Measurements from ENCODE around the gene ABHD3.

ABHD3 gene

GRCh38 chr18:21704603-21705364 is at the start of gene ABHD3:
Gene ABHD3, minus strand, starts transcription at chr18:21704774. Its CDS starts 109 bp downstream, at chr18:21704665.
- no peak within 1 kb of the TSS for H3K27ac Mint-ChIP-seq
- H3K9me3 Mint-ChIP-seq: peaks cover 21% of the 10 kb centered on the region
- peak within 1 kb of the TSS; percentile 89 for H3K4me3 Mint-ChIP-seq
- H3K27me3 Mint-ChIP-seq (ENCODE audit: low read depth, poor library complexity): peaks cover 6% of the 10 kb centered on the region
- peak; percentile 91 for DNase-seq
- H3K4me1 Mint-ChIP-seq: peaks cover 17% of the 10 kb centered on the region
- H3K36me3 Mint-ChIP-seq (ENCODE audit: low read depth): peaks cover 15% of the 10 kb centered on the region
- peak; percentile 32 for TF ChIP-seq CTCF (IDR thresholded peaks at IDR 0.05)

- DNase-seq: no peak
- TF ChIP-seq CTCF (IDR thresholded peaks at IDR 0.05): no peak
- H3K27me3 Mint-ChIP-seq (ENCODE audit: low read depth, poor library complexity): peaks cover 2% of the 10 kb centered on the region
- peaks cover 37% of the 10 kb centered on the region for H3K36me3 Mint-ChIP-seq (ENCODE audit: low read depth)
- no peak overlapping the region for H3K4me3 Mint-ChIP-seq
- H3K27ac Mint-ChIP-seq: peak overlapping the region; percentile 41
- H3K4me1 Mint-ChIP-seq: peaks cover 45% of the 10 kb centered on the region
- H3K9me3 Mint-ChIP-seq: no peaks in the 10 kb centered on the region
These were observed 43.5 kb upstream of the ABHD3 start for GRCh38 chr18:21747764-21748693.

- H3K4me3 Mint-ChIP-seq: no peak overlapping the region
- H3K27me3 Mint-ChIP-seq (ENCODE audit: low read depth, poor library complexity): peaks cover 2% of the 10 kb centered on the region
- H3K27ac Mint-ChIP-seq: no peak overlapping the region
- TF ChIP-seq CTCF (IDR thresholded peaks at IDR 0.05): no peak
- no peak for DNase-seq
- no peaks in the 10 kb centered on the region for H3K9me3 Mint-ChIP-seq
- H3K36me3 Mint-ChIP-seq (ENCODE audit: low read depth): peaks cover 38% of the 10 kb centered on the region
- H3K4me1 Mint-ChIP-seq: peaks cover 52% of the 10 kb centered on the region
These were observed 42.7 kb upstream of the ABHD3 start for GRCh38 chr18:21747268-21747667.

GRCh38 chr18:21745231-21745630 is 40.7 kb upstream of the ABHD3 start:
- Mint-ChIP-seq H3K9me3 (no peaks in the 10 kb centered on the region), H3K4me1 (peaks cover 55% of the 10 kb centered on the region), H3K27me3 (ENCODE audit: low read depth, poor library complexity) (peaks cover 2% of the 10 kb centered on the region), H3K36me3 (ENCODE audit: low read depth) (peaks cover 34% of the 10 kb centered on the region), H3K4me3 (no peak overlapping the region), H3K27ac (no peak overlapping the region)
- DNase-seq: no peak
- no peak for TF ChIP-seq CTCF (IDR thresholded peaks at IDR 0.05)

GRCh38 chr18:21743166-21743832 is 38.7 kb upstream of the ABHD3 start:
- TF ChIP-seq CTCF (IDR thresholded peaks at IDR 0.05): no peak
- DNase-seq: no peak
- peaks cover 24% of the 10 kb centered on the region for H3K36me3 Mint-ChIP-seq (ENCODE audit: low read depth)
- peaks cover 60% of the 10 kb centered on the region for H3K4me1 Mint-ChIP-seq
- no peak overlapping the region for H3K27ac Mint-ChIP-seq
- H3K4me3 Mint-ChIP-seq: peak overlapping the region; percentile 76
- H3K9me3 Mint-ChIP-seq: peaks cover 2% of the 10 kb centered on the region
- peaks cover 2% of the 10 kb centered on the region for H3K27me3 Mint-ChIP-seq (ENCODE audit: low read depth, poor library complexity)
